Measurements from ENCODE around the gene TMEM269. TPM values are rescaled to one million over a fixed set of nuclear protein-coding genes. Genes with fewer than 3 reads are reported as not detected.

Gene TMEM269
- total and polyA plus RNA-seq, 9 of the 15 experiments (the other 6 are each of a cell fraction or from before 2014, with no cell fraction given): 0.09 to 0.49 (median 0.21) TPM

DNA sequence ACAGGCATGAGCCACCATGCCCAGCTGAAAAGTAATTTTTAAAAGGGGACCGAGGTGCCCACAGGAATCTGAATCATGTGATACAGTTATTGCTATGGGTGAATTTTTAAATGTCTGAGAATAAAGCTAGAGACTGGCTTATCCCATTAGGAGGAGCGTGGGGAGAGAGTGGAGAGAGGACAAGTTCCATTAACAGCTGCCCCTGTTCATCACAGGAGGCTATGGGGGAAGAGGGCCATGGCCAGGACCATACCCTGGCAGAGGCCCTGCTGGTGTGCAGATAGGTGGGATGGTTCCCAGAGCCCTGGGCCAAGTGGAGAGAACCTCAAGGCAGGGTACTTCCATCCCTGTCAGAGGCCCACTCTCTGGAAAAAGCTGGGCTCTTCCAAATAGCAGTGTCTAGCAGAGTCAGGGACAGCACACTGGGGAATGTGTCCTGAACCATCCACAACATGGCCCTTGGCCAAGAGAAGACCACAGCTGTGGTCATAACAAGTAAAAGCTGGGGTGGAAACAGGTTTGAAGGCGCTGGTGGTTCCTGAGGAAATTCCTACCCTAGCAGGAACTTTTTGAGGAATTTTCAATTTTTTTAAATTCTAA is 48.0 kb downstream of the TMEM269 start:
- in situ Hi-C loops (cut with MboI): no loop called here
- POLR2A ChIA-PET: interaction anchor here (0.6 to 10.7 kb wide), 4 partner anchors 8 to 543 kb away, joined by 3 to 94 read pairs (median 4); partner anchors contain the start of gene ZNF691

More for the DNA sequence above, 48.0 kb downstream of the TMEM269 start:
- Histone ChIP-seq H3K4me3 (no peak overlapping the region), H3K9me1 (ENCODE audit: control insufficient read depth, insufficient read depth, low read length) (peaks cover 11% of the 10 kb centered on the region), H4K20me1 (replicated peaks; ENCODE audit: control insufficient read depth, insufficient read depth, low read length) (peaks cover 6% of the 10 kb centered on the region), H3K79me2 (ENCODE audit: control insufficient read depth, insufficient read depth, low read length) (peaks cover 50% of the 10 kb centered on the region), H3K9ac (ENCODE audit: insufficient read depth in 1 of 2, low read depth in 2 of 2, low read length in 2 of 2) (peak overlapping the region in 1 of 2 experiments; percentile 54; a peak in 1 of 4 replicates), H3K4me1 (replicated peaks in 1 of 2; ENCODE audit: control insufficient read depth in 2 of 2, insufficient read depth in 2 of 2, low read length in 2 of 2) (peaks cover 31 to 41% of the 10 kb centered on the region in 2 experiments; a peak in 4 of 5 replicates), H3K27me3 (ENCODE audit: control insufficient read depth in 2 of 2, insufficient read depth in 2 of 2, low read length in 2 of 2) (no peaks in the 10 kb centered on the region), H2AFZ (ENCODE audit: low read depth, low read length) (no peak overlapping the region), H3K4me2 (ENCODE audit: insufficient read depth, low read length) (no peak overlapping the region), H3K36me3 (ENCODE audit: control insufficient read depth, insufficient read depth, low read length) (peaks cover 79% of the 10 kb centered on the region), H3K27ac (ENCODE audit: extremely low read depth, low read depth, low read length) (no peak overlapping the region), H3K9me3 (replicated peaks; ENCODE audit: control insufficient read depth, insufficient read depth, low read depth, low read length) (no peaks in the 10 kb centered on the region)
- TF ChIP-seq NR1H2 (CRISPR knock-in tag; IDR thresholded peaks at IDR 0.05) (no peak), CAMTA2 (CRISPR knock-in tag; conservative IDR thresholded peaks at IDR 0.05) (no peak), ZNF644 (tag; IDR thresholded peaks at IDR 0.05; ENCODE audit: low read depth) (no peak), POLR2G (IDR thresholded peaks at IDR 0.05; ENCODE audit: low read depth, low read length) (no peak), TARDBP (IDR thresholded peaks at IDR 0.05) (no peak), ZNF143 (CRISPR knock-in tag; IDR thresholded peaks at IDR 0.05) (no peak), CEBPB (tag; IDR thresholded peaks at IDR 0.05) (no peak), CLOCK (CRISPR knock-in tag; IDR thresholded peaks at IDR 0.05; ENCODE audit: borderline replicate concordance) (no peak), ZFP1 (CRISPR knock-in tag; IDR thresholded peaks at IDR 0.05) (no peak), ATF7 (IDR thresholded peaks at IDR 0.05) (no peak), SREBF2 (CRISPR knock-in tag; IDR thresholded peaks at IDR 0.05) (no peak), ELF4 (CRISPR knock-in tag; IDR thresholded peaks at IDR 0.05) (no peak), ZNF354B (CRISPR knock-in tag; IDR thresholded peaks at IDR 0.05) (no peak), NBN (IDR thresholded peaks at IDR 0.05; ENCODE audit: low read depth) (no peak), CBX5 (IDR thresholded peaks at IDR 0.05; ENCODE audit: borderline replicate concordance, low read depth) (no peak), NRF1 (conservative IDR thresholded peaks at IDR 0.05 in 1 of 2, IDR thresholded peaks at IDR 0.05 in 1 of 2) (no peak), SUPT5H (IDR thresholded peaks at IDR 0.05) (no peak)
- TF ChIP-seq, protein P1, sequence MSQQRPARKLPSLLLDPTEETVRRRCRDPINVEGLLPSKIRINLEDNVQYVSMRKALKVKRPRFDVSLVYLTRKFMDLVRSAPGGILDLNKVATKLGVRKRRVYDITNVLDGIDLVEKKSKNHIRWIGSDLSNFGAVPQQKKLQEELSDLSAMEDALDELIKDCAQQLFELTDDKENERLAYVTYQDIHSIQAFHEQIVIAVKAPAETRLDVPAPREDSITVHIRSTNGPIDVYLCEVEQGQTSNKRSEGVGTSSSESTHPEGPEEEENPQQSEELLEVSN (IDR thresholded peaks at IDR 0.05; ENCODE audit: borderline replicate concordance in 1 of 2, extremely low read depth in 1 of 2, insufficient read depth in 1 of 2, insufficient read length in 1 of 2, low read depth in 1 of 2, low read length in 1 of 2, poor library complexity in 1 of 2, severe bottlenecking in 1 of 2): no peak
- intact Hi-C loops (cut with micrococcal nuclease): no loop called here
- 91% methylated on average over 3 of the region's 3 CpGs for WGBS (ENCODE audit: insufficient coverage, low coverage, missing lambda C conversion rate)
- CTCF ChIA-PET (ENCODE audit: low intra/inter-chr PET ratio): no interaction called here
- DNase-seq (ENCODE audit: extremely low read depth in 1 of 4, low spot score in 3 of 4): no peak
- no TSS peak for BruUV-seq (replicated peaks)
- ATAC-seq: no peak
- no peak for FAIRE-seq
